Bronchial epithelial cell (primary cell): ENCODE measurements around the gene PARP6. TPM values are rescaled to one million over a fixed set of nuclear protein-coding genes. Genes with fewer than 3 reads are reported as not detected.

ENCODE experiments used
- DNase-seq: peaks from one replicate; pipeline ENCODE4 v3.0.0-alpha.2; 2010; ENCODE audit warnings: low read depth
- FAIRE-seq: peaks from 2 replicates; lab custom pipeline; 2011; peaks lifted over from hg19 to GRCh38; lab: Jason Lieb, UNC
- H3K27me3 ChIP-seq: 2 replicates; pipeline ENCODE4 v1.5.1; 2011; ENCODE audit warnings: low read length; ENCODE audit not compliant: control insufficient read depth, insufficient read depth
- H3K36me3 ChIP-seq: 2 replicates; pipeline ENCODE4 v1.5.1; 2011; ENCODE audit warnings: low read length; ENCODE audit not compliant: control insufficient read depth, insufficient read depth
- H3K4me3 ChIP-seq: 2 replicates; pipeline ENCODE4 v1.5.1; 2011; ENCODE audit warnings: mild to moderate bottlenecking, low read depth, low read length, control low read depth
- total RNA-seq: library from RNA; depleted of rRNA; stranded (reverse); fragments of >200 nt; gene quantifications from 2 replicates; pipeline ENCODE4 v1.2.1, GENCODE V29; 2014
- TF ChIP-seq, protein P1 (sequence below): IDR thresholded peaks from 2 replicates; pipeline ENCODE4 v1.5.1; 2011; ENCODE audit warnings: mild to moderate bottlenecking, moderate library complexity, low read length, control low read depth, inconsistent platforms; ENCODE audit not compliant: insufficient read depth, severe bottlenecking

PARP6 gene
- total RNA-seq, 1 donor from 2014 or later = 17.6 TPM

DNA sequence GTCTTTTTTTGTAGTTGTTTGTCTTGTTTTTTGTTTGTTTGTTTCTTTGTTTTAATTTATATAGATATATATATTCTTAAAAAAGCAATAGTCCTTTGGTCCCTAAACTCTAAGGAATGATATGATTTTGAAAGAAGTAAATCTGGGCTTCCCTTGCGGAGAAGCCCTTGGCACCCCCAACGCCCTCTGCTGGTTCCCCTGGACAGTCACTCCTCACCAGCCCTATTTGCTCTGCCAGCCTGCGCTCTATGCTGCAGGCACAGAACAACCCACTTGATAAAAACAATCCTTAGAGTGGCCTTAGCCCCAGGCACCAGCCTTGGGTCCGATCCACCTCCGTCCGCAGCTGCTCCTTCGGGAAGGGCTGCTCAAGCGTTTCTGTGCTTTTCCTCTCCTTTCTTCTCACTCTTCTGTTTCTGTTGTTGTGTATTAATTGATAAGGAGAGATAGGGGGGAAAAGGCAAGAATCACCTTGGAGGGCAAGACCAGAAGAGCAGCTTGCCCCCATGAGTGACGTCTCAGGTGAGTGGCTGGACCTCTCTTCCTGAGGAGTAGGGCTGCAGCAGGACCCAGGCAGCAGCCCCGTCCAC, 13.7 kb upstream of the PARP6 start:
- FAIRE-seq (no peak), DNase-seq (peak; percentile 32)
- TF ChIP-seq, protein P1, sequence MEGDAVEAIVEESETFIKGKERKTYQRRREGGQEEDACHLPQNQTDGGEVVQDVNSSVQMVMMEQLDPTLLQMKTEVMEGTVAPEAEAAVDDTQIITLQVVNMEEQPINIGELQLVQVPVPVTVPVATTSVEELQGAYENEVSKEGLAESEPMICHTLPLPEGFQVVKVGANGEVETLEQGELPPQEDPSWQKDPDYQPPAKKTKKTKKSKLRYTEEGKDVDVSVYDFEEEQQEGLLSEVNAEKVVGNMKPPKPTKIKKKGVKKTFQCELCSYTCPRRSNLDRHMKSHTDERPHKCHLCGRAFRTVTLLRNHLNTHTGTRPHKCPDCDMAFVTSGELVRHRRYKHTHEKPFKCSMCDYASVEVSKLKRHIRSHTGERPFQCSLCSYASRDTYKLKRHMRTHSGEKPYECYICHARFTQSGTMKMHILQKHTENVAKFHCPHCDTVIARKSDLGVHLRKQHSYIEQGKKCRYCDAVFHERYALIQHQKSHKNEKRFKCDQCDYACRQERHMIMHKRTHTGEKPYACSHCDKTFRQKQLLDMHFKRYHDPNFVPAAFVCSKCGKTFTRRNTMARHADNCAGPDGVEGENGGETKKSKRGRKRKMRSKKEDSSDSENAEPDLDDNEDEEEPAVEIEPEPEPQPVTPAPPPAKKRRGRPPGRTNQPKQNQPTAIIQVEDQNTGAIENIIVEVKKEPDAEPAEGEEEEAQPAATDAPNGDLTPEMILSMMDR = peak; percentile 73
- Histone ChIP-seq H3K4me3 (no peak overlapping the region), H3K27me3 (peaks cover 2% of the 10 kb centered on the region), H3K36me3 (no peaks in the 10 kb centered on the region)

DNA sequence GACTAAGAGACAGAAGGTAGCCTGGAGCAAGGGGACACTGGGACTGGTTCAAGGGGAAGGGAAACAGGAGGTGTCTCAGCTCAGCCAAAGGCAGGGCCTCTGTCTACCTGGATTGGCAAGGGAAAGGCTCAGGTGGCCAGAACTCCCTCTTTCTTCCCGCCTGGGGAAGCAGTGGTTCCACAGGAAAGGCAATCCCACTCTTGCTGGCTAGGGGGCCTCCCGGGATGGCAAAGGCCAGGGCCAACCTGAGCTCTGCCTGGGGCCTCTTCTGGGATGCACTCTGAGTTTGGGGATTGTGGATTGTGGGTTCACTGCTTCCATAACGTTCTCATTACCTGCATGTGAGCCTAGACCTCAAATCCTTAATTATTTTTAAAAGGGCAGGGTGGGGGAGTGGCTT, 13.0 kb upstream of the PARP6 start:
- DNase-seq (no peak), FAIRE-seq (no peak)
- no peak overlapping the region for H3K4me3 ChIP-seq
- TF ChIP-seq, protein P1 = no peak
- H3K36me3 ChIP-seq = no peaks in the 10 kb centered on the region
- H3K27me3 ChIP-seq = no peaks in the 10 kb centered on the region

DNA sequence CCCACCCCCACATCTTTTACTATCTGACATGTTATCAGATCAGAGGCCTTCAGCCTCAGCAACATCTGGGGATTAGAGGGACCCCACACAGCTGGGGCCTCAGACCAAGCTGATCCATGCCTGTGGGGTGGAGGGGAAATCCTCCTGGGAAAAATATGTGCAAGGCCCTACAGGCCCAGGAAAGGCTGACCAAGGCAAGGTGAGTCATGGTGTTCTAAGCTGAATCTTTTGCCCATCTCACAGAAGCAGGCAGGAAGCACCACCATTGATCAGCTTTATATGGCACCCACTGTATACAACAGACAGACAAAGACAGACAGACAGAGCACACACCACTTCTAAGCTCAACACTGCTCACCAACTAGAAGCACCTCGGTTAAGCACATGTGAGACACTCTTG, 12.4 kb upstream of the PARP6 start:
- FAIRE-seq (peak; percentile 93), DNase-seq (peak; percentile 77)
- H3K27me3 ChIP-seq = no peaks in the 10 kb centered on the region
- no peaks in the 10 kb centered on the region for H3K36me3 ChIP-seq
- no peak overlapping the region for H3K4me3 ChIP-seq
- TF ChIP-seq, protein P1 = no peak

DNA sequence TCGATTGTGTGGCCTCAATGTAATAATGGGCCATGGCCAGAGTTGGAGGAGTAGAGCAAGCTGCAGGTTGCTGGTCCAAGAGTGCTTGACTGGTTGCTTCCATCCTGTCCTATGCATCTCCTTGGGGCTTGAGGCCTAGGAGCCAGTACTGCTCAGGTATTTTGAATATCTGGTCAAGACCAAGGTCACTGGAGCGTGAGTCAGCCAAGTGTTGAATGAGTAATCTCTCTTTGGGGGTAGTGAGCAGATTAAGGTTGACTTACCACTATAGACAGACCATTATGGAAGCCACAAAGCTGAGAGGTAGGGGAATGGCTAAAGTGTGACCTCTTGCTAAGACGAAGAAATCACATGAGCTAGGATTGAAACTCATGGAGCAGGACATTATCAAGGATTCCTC, 9.4 kb upstream of the PARP6 start:
- peak; percentile 58 for FAIRE-seq
- no peaks in the 10 kb centered on the region for H3K36me3 ChIP-seq

DNA sequence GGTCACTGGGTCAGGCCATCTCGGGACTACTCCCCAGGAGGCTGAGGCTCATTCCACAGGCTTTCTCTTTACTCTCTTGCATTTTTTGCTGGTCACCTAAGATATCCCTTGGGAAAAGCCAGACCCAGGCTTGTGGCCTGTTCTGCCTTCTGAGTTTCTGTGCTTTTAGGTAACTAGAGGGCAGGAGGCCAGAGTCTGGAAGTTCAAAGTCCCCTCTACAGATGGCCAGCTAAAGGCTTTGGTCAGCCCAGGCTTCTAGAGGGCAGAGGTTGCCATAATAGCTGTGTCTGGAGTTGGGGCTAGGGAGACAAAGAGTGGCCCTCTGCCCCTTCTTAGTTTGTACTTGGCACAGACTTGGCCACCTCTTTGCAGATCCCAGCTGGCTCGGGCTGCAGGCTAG, 8.4 kb upstream of the PARP6 start:
- FAIRE-seq (peak; percentile 7), DNase-seq (no peak)
- Histone ChIP-seq H3K36me3 (no peaks in the 10 kb centered on the region), H3K27me3 (no peaks in the 10 kb centered on the region), H3K4me3 (no peak overlapping the region)
- TF ChIP-seq, protein P1 = no peak

More for the DNA sequence above, 9.4 kb upstream of the PARP6 start:
- DNase-seq = no peak
- H3K27me3 ChIP-seq = no peaks in the 10 kb centered on the region
- no peak overlapping the region for H3K4me3 ChIP-seq
- TF ChIP-seq, protein P1 = no peak

DNA sequence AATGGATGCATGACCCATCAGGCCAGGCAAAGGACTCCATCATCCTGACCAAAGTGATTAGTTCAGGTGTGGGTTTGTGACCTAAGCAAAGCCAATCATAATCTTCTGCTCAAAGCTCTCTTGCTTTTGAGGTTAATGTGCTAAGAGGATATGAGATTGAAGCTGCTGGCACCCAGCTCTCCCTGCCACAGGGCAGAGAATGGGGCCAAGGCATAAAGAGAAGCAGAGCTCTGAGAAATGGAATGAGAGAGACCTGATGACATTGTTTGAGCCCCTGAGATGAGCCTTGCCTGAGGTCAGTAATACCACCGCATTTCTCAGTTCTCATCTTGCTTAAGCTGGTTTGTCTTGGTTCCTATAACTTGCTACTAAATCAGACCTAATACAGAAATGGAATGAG, 6.4 kb upstream of the PARP6 start:
- FAIRE-seq (peak; percentile 87), DNase-seq (no peak)
- TF ChIP-seq, protein P1 = no peak
- Histone ChIP-seq H3K4me3 (no peak overlapping the region), H3K27me3 (no peaks in the 10 kb centered on the region), H3K36me3 (no peaks in the 10 kb centered on the region)
